Ascending aorta (tissue), 2 donors: ENCODE data around the gene ARF4. TPM values are rescaled to one million over a fixed set of nuclear protein-coding genes. Genes with fewer than 3 reads are reported as not detected.

Source experiments
- DNase-seq, 2 donors: peaks; one replicate each; pipeline ENCODE4 v3.0.0-alpha.2; 2019; ENCODE audit warnings: low spot score in 2 of 2
- H3K27ac ChIP-seq, 2 donors: fragments of 200-600 bp; sonication (generic); one replicate each; pipeline ENCODE4 v1.5.1; 2016 to 2017; ENCODE audit warnings: mild to moderate bottlenecking in 1 of 2
- H3K27me3 ChIP-seq: fragments of 200-600 bp; sonication (generic); one replicate; pipeline ENCODE4 v1.5.1; 2017
- H3K36me3 ChIP-seq, 2 donors: fragments of 200-600 bp; sonication (generic); one replicate each; pipeline ENCODE4 v1.5.1; 2016
- H3K4me1 ChIP-seq, 2 donors: fragments of 200-600 bp; sonication (generic); one replicate each; pipeline ENCODE4 v1.5.1; 2016 to 2017; ENCODE audit warnings: mild to moderate bottlenecking in 1 of 2
- H3K4me3 ChIP-seq, 2 donors: fragments of 200-600 bp; sonication (generic); one replicate each; pipeline ENCODE4 v1.5.1; 2016 to 2017; ENCODE audit warnings: mild to moderate bottlenecking in 1 of 2
- H3K9me3 ChIP-seq, 2 donors: fragments of 200-600 bp; sonication (generic); one replicate each; pipeline ENCODE4 v1.5.1; 2016
- intact Hi-C: fragments of 100-400 bp; cut with DNase I; formaldehyde crosslinking; loops from one replicate; pipeline ENCODE4 v1.15.1; 2023
- total RNA-seq: library from RNA; depleted of rRNA; stranded (reverse); fragments of >200 nt; gene quantifications from one replicate; pipeline ENCODE4 v1.1.0, GENCODE V29; 2016
- TF ChIP-seq, protein P1 (sequence below), 3 experiments: fragments of 200-600 bp in 2 of 3; fragments of 450-650 bp in 1 of 3; sonication (generic) in 2 of 3; IDR thresholded peaks; one replicate each; pipeline ENCODE4 v1.5.1; 2016 to 2019; ENCODE audit warnings: antibody characterized with exemption in 3 of 3, mild to moderate bottlenecking in 1 of 3, moderate library complexity in 1 of 3

The ARF4 gene
- total RNA-seq, 1 donor from 2014 or later, result 50.0 TPM

DNA sequence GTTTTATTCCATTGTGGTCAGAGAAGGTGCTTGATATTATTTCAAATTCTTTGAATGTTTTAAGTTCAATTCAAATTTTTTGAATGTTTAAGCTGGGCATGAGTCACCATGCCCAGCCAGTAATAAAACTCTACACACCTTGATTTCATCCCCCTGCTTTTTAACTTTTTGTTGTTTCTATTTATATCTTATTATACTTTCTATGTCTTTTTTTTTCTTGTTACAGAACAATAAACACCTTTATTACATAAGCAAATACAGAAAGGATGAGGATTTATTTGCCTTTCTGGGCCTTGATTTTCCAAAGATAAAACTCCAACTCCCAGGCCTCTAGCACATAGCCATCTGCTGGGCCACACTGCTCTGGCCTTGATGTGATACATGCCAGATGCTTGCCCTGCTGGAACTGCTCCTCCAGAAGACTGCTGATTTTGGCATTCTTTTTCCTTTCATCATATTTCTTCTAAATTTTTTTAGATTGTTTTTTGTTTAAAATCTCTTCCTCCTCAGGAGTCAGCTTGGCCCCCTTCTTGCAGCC, 67.0 kb downstream of the ARF4 start:
- intact Hi-C loops, result no loop called here
- TF ChIP-seq, protein P1, sequence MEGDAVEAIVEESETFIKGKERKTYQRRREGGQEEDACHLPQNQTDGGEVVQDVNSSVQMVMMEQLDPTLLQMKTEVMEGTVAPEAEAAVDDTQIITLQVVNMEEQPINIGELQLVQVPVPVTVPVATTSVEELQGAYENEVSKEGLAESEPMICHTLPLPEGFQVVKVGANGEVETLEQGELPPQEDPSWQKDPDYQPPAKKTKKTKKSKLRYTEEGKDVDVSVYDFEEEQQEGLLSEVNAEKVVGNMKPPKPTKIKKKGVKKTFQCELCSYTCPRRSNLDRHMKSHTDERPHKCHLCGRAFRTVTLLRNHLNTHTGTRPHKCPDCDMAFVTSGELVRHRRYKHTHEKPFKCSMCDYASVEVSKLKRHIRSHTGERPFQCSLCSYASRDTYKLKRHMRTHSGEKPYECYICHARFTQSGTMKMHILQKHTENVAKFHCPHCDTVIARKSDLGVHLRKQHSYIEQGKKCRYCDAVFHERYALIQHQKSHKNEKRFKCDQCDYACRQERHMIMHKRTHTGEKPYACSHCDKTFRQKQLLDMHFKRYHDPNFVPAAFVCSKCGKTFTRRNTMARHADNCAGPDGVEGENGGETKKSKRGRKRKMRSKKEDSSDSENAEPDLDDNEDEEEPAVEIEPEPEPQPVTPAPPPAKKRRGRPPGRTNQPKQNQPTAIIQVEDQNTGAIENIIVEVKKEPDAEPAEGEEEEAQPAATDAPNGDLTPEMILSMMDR (IDR thresholded peaks at IDR 0.05), result no peak
- H3K4me3 ChIP-seq, result no peak overlapping the region
- no peaks in the 10 kb centered on the region for H3K36me3 ChIP-seq
- no peak overlapping the region for H3K27ac ChIP-seq
- H3K27me3 ChIP-seq, result no peaks in the 10 kb centered on the region
- no peaks in the 10 kb centered on the region for H3K4me1 ChIP-seq
- no peaks in the 10 kb centered on the region for H3K9me3 ChIP-seq
- DNase-seq, result no peak

Other genes starting within 250 kb of the ARF4 start
- gene DNAH12, start 53.0 kb downstream of the ARF4 start, total RNA-seq, result not detected
- 3.0 TPM for gene PDE12, start 41.1 kb downstream of the ARF4 start, total RNA-seq
- gene DENND6A, start 95.7 kb upstream of the ARF4 start, total RNA-seq, result 11.6 TPM
- gene SLMAP, start 159.0 kb upstream of the ARF4 start, total RNA-seq, result 502 TPM